ENCODE measurements around the gene JPH3.

- TF ChIP-seq POLR2A (IDR thresholded peaks at IDR 0.05; ENCODE audit: low read length): no peak
- TF ChIP-seq GATA1 (IDR thresholded peaks at IDR 0.05; ENCODE audit: low read depth, low read length): no peak
Measured at GRCh38 chr16:87644186-87644585, 41.9 kb downstream of the JPH3 start.
